Upper lobe of left lung (tissue), 6 donors: ENCODE measurements around the gene RAB33B. TPM values are rescaled to one million over a fixed set of nuclear protein-coding genes. Genes with fewer than 3 reads are reported as not detected.

ENCODE experiments used
- ATAC-seq, 2 donors: fragments of 200-7000 bp; cut with Tn5 transposase; one replicate each; pipeline ENCODE4 v1.9.1; 2022; ENCODE audit warnings: mild to moderate bottlenecking in 2 of 2, moderate library complexity in 2 of 2; ENCODE audit not compliant: low FRiP score in 2 of 2
- DNase-seq, 2 donors: peaks; one replicate each; pipeline ENCODE4 v3.0.0-alpha.2; 2019 to 2020
- H3K27ac ChIP-seq, 4 donors: fragments of 200-600 bp; sonication (generic); one replicate each; pipeline ENCODE4 v1.5.1; 2016 to 2019
- H3K27me3 ChIP-seq, 4 donors: fragments of 200-600 bp; sonication (generic); one replicate each; pipeline ENCODE4 v1.5.1; 2017 to 2019
- H3K36me3 ChIP-seq, 4 donors: fragments of 200-600 bp; sonication (generic); one replicate each; pipeline ENCODE4 v1.5.1; 2016 to 2019
- H3K4me1 ChIP-seq, 4 donors: fragments of 200-600 bp; sonication (generic); one replicate each; pipeline ENCODE4 v1.5.1; 2018 to 2019
- H3K4me3 ChIP-seq, 4 donors: fragments of 200-600 bp; sonication (generic); one replicate each; pipeline ENCODE4 v1.5.1; 2017 to 2019; ENCODE audit warnings: mild to moderate bottlenecking in 2 of 4, moderate library complexity in 1 of 4
- H3K9me3 ChIP-seq, 4 donors: fragments of 200-600 bp; sonication (generic); one replicate each; pipeline ENCODE4 v1.5.1; 2018 to 2019
- CTCF ChIP-seq, 6 experiments: fragments of 450-650 bp in 4 of 6; fragments of 200-600 bp in 2 of 6; sonication (generic) in 2 of 6; IDR thresholded peaks; one replicate each; pipeline ENCODE4 v1.5.1; 2016 to 2019; ENCODE audit warnings: antibody characterized with exemption in 6 of 6
- EP300 ChIP-seq, 4 donors: sonication (generic); formaldehyde crosslinking; IDR thresholded peaks; one replicate each; pipeline ENCODE4 v1.5.1; 2017; ENCODE audit warnings: antibody characterized with exemption in 4 of 4, control low read depth in 2 of 4
- POLR2A ChIP-seq, 4 donors: fragments of 450-650 bp; IDR thresholded peaks; one replicate each; pipeline ENCODE4 v1.5.1; 2016 to 2017; ENCODE audit warnings: antibody characterized with exemption in 4 of 4, mild to moderate bottlenecking in 2 of 4
- POLR2AphosphoS5 ChIP-seq, 2 donors: sonication (generic); formaldehyde crosslinking; IDR thresholded peaks; one replicate each; pipeline ENCODE4 v1.5.1; 2017; ENCODE audit warnings: antibody characterized with exemption in 2 of 2
- WGBS, 2 donors: methylation state at CpG; one replicate each; pipeline ENCODE4 v1.1.5; 2017 to 2018; 5-methylcytosine and 5-hydroxymethylcytosine counted together
- total RNA-seq, 6 donors: library from RNA; depleted of rRNA in 4 of 6; stranded (reverse); fragments of >200 nt in 4 of 6; gene quantifications; one replicate each; pipeline versions ENCODE4 v1.1.0 to v1.2.1, GENCODE V29; 2016 to 2021
- donor health status: DM: no; HTN: no; CAD: no; lungs with moderate emphysema.
- donor health status: DM: no; HTN: yes; CAD: no; lungs with severe emphysema.

RAB33B gene
- total RNA-seq, 6 donors from 2014 or later = 8.3 to 19.1 (median 9.4) TPM

- Histone ChIP-seq H3K27me3 (no peaks in the 10 kb centered on the region), H3K9me3 (no peaks in the 10 kb centered on the region), H3K36me3 (peaks cover 14 to 90% (median 50%) of the 10 kb centered on the region in 4 donors), H3K4me1 (peaks cover 0 to 4% (median 0%) of the 10 kb centered on the region in 4 donors), H3K27ac (no peak overlapping the region), H3K4me3 (no peak overlapping the region)
- DNase-seq (no peak), ATAC-seq (no peak)
- TF ChIP-seq CTCF (IDR thresholded peaks at IDR 0.05) (no peak), EP300 (IDR thresholded peaks at IDR 0.05) (no peak), POLR2AphosphoS5 (IDR thresholded peaks at IDR 0.05) (no peak), POLR2A (IDR thresholded peaks at IDR 0.05) (no peak)
- WGBS, 2 donors = 58 to 60% methylated on average over 4 of the region's 4 CpGs
Measured at GRCh38 chr4:139515531-139515958, 61.6 kb downstream of the RAB33B start.

GRCh38 chr4:139521754-139522401 lies 68.0 kb downstream of the RAB33B start:
- H3K27me3 ChIP-seq = no peaks in the 10 kb centered on the region
- WGBS, 2 donors = 76 to 78% methylated on average over 4 of the region's 4 CpGs
- H3K4me3 ChIP-seq = no peak overlapping the region
- no peaks in the 10 kb centered on the region for H3K9me3 ChIP-seq
- ATAC-seq (no peak), DNase-seq (no peak)
- H3K27ac ChIP-seq = no peak overlapping the region
- peaks cover 14 to 89% (median 37%) of the 10 kb centered on the region in 4 donors for H3K36me3 ChIP-seq
- peaks cover 0 to 5% (median 2%) of the 10 kb centered on the region in 4 donors for H3K4me1 ChIP-seq
- TF ChIP-seq EP300 (IDR thresholded peaks at IDR 0.05) (no peak), CTCF (IDR thresholded peaks at IDR 0.05) (no peak), POLR2AphosphoS5 (IDR thresholded peaks at IDR 0.05) (no peak), POLR2A (IDR thresholded peaks at IDR 0.05) (no peak)

GRCh38 chr4:139522457-139522856 lies 68.5 kb downstream of the RAB33B start:
- Histone ChIP-seq H3K27ac (no peak overlapping the region), H3K4me1 (peaks cover 0 to 5% (median 2%) of the 10 kb centered on the region in 4 donors), H3K27me3 (no peaks in the 10 kb centered on the region), H3K36me3 (peaks cover 14 to 89% (median 32%) of the 10 kb centered on the region in 4 donors), H3K4me3 (no peak overlapping the region), H3K9me3 (no peaks in the 10 kb centered on the region)
- 79 to 84% methylated on average over 4 of the region's 4 CpGs for WGBS, 2 donors
- no peak for ATAC-seq
- no peak for DNase-seq
- TF ChIP-seq POLR2AphosphoS5 (IDR thresholded peaks at IDR 0.05) (no peak), EP300 (IDR thresholded peaks at IDR 0.05) (no peak), CTCF (IDR thresholded peaks at IDR 0.05) (no peak), POLR2A (IDR thresholded peaks at IDR 0.05) (no peak)

GRCh38 chr4:139523076-139523475 lies 69.2 kb downstream of the RAB33B start:
- Histone ChIP-seq H3K27me3 (no peaks in the 10 kb centered on the region), H3K4me1 (peaks cover 0 to 5% (median 2%) of the 10 kb centered on the region in 4 donors), H3K9me3 (no peaks in the 10 kb centered on the region), H3K36me3 (peaks cover 8 to 88% (median 27%) of the 10 kb centered on the region in 4 donors), H3K4me3 (no peak overlapping the region), H3K27ac (no peak overlapping the region)
- WGBS, 2 donors = 63 to 73% methylated on average over 1 of the region's 1 CpG
- no peak for DNase-seq
- ATAC-seq = no peak
- TF ChIP-seq CTCF (IDR thresholded peaks at IDR 0.05) = no peak
